Breast epithelium (tissue), 4 donors: ENCODE data around the gene NDUFAF8. TPM values are rescaled to one million over a fixed set of nuclear protein-coding genes. Genes with fewer than 3 reads are reported as not detected.

Source experiments
- DNase-seq, 2 donors: peaks; one replicate each; pipeline ENCODE4 v3.0.0-alpha.2; 2019; ENCODE audit warnings: low spot score in 2 of 2
- H3K27ac ChIP-seq, 2 donors: fragments of 200-600 bp; sonication (generic) in 1 of 2; one replicate each; pipeline ENCODE4 v1.5.1; 2016 to 2019; ENCODE audit warnings: mild to moderate bottlenecking in 1 of 2
- H3K27me3 ChIP-seq, 2 donors: fragments of 200-600 bp; sonication (generic) in 1 of 2; one replicate each; pipeline versions ENCODE4 v1.5.1 to v1.6.0; 2017 to 2019; ENCODE audit warnings: control low read depth in 1 of 2, mild to moderate bottlenecking in 1 of 2
- H3K36me3 ChIP-seq: fragments of 200-600 bp; one replicate; pipeline ENCODE4 v1.5.1; 2019
- H3K4me1 ChIP-seq, 2 donors: fragments of 200-600 bp; sonication (generic); one replicate each; pipeline ENCODE4 v1.5.1; 2016 to 2019; ENCODE audit warnings: control low read depth in 1 of 2
- H3K4me3 ChIP-seq, 3 donors: fragments of 200-600 bp; sonication (generic); 1 replicate in 2 of 3; 2 replicates in 1 of 3; pipeline ENCODE4 v1.5.1; 2016 to 2019; ENCODE audit warnings: mild to moderate bottlenecking in 3 of 3, moderate library complexity in 2 of 3
- H3K9me3 ChIP-seq, 2 donors: fragments of 200-600 bp; sonication (generic) in 1 of 2; one replicate each; pipeline ENCODE4 v1.5.1; 2016 to 2019; ENCODE audit warnings: control low read depth in 1 of 2
- CTCF ChIP-seq, 3 donors: fragments of 450-650 bp; IDR thresholded peaks; one replicate each; pipeline ENCODE4 v1.5.1; 2016 to 2017; ENCODE audit warnings: antibody characterized with exemption in 3 of 3, mild to moderate bottlenecking in 3 of 3, moderate library complexity in 3 of 3
- POLR2A ChIP-seq: fragments of 450-650 bp; IDR thresholded peaks from one replicate; pipeline ENCODE4 v1.6.1; 2016; ENCODE audit warnings: antibody characterized with exemption, mild to moderate bottlenecking, moderate library complexity
- POLR2AphosphoS5 ChIP-seq, 3 donors: sonication (generic); formaldehyde crosslinking; IDR thresholded peaks; one replicate each; pipeline ENCODE4 v1.6.1; 2017; ENCODE audit warnings: antibody characterized with exemption in 3 of 3
- intact Hi-C: fragments of 100-400 bp; cut with DNase I; formaldehyde crosslinking; loops from one replicate; pipeline ENCODE4 v1.15.1; 2023; ENCODE audit warnings: low total_unique reads
- total RNA-seq, 3 donors: library from RNA; depleted of rRNA; stranded (reverse); fragments of >200 nt; gene quantifications; one replicate each; pipeline ENCODE4 v1.1.0, GENCODE V29; 2016

The NDUFAF8 gene
- total RNA-seq, 3 donors from 2014 or later = 34.2 to 39.7 (median 35.2) TPM

GRCh38 chr17:81274471-81274855, 35.3 kb downstream of the NDUFAF8 start:
- no peaks in the 10 kb centered on the region for H3K9me3 ChIP-seq
- H3K36me3 ChIP-seq = no peaks in the 10 kb centered on the region
- no peaks in the 10 kb centered on the region for H3K27me3 ChIP-seq
- TF ChIP-seq POLR2AphosphoS5 (IDR thresholded peaks at IDR 0.05) (no peak), POLR2A (no peak), CTCF (IDR thresholded peaks at IDR 0.05) (no peak)
- no peak for DNase-seq
- intact Hi-C loops = loop anchor here (10.0 kb wide), 1 partner anchor 330 kb away; no protein-coding TSS in a partner anchor
- H3K4me3 ChIP-seq = no peak overlapping the region
- H3K4me1 ChIP-seq = no peaks in the 10 kb centered on the region
- no peak overlapping the region for H3K27ac ChIP-seq

- DNase-seq = no peak
- TF ChIP-seq CTCF (IDR thresholded peaks at IDR 0.05) = no peak
- no peak for TF ChIP-seq POLR2AphosphoS5 (IDR thresholded peaks at IDR 0.05)
- no peak for TF ChIP-seq POLR2A
- Histone ChIP-seq H3K27me3 (no peaks in the 10 kb centered on the region), H3K4me3 (no peak overlapping the region), H3K4me1 (no peaks in the 10 kb centered on the region), H3K9me3 (no peaks in the 10 kb centered on the region), H3K27ac (no peak overlapping the region), H3K36me3 (no peaks in the 10 kb centered on the region)
- intact Hi-C loops = loop anchor here (10.0 kb wide), 1 partner anchor 328 kb away; no protein-coding TSS in a partner anchor
Observed at GRCh38 chr17:81276781-81277180, 37.7 kb downstream of the NDUFAF8 start.

- H3K4me3 ChIP-seq = no peak overlapping the region
- H3K36me3 ChIP-seq = no peaks in the 10 kb centered on the region
- intact Hi-C loops = loop anchor here (10.0 kb wide), 1 partner anchor 327 kb away; no protein-coding TSS in a partner anchor
- H3K27ac ChIP-seq = no peak overlapping the region
- DNase-seq = no peak
- H3K9me3 ChIP-seq = no peaks in the 10 kb centered on the region
- no peak for TF ChIP-seq POLR2AphosphoS5 (IDR thresholded peaks at IDR 0.05)
- no peak for TF ChIP-seq CTCF (IDR thresholded peaks at IDR 0.05)
- TF ChIP-seq POLR2A = no peak
- H3K4me1 ChIP-seq = no peaks in the 10 kb centered on the region
- no peaks in the 10 kb centered on the region for H3K27me3 ChIP-seq
Observed at GRCh38 chr17:81277421-81277820, 38.3 kb downstream of the NDUFAF8 start.

- H3K4me3 ChIP-seq = no peak overlapping the region
- no peak for TF ChIP-seq CTCF (IDR thresholded peaks at IDR 0.05)
- TF ChIP-seq POLR2AphosphoS5 (IDR thresholded peaks at IDR 0.05) = no peak
- no peak for TF ChIP-seq POLR2A
- no peaks in the 10 kb centered on the region for H3K9me3 ChIP-seq
- H3K36me3 ChIP-seq = no peaks in the 10 kb centered on the region
- intact Hi-C loops = loop anchor here (10.0 kb wide), 1 partner anchor 327 kb away; no protein-coding TSS in a partner anchor
- no peak for DNase-seq
- H3K27ac ChIP-seq = no peak overlapping the region
- H3K27me3 ChIP-seq = no peaks in the 10 kb centered on the region
- H3K4me1 ChIP-seq = no peaks in the 10 kb centered on the region
Observed at GRCh38 chr17:81277946-81278693, 39.0 kb downstream of the NDUFAF8 start.

- H3K27me3 ChIP-seq = no peaks in the 10 kb centered on the region
- intact Hi-C loops = loop anchor here (10.0 kb wide), 1 partner anchor 326 kb away; no protein-coding TSS in a partner anchor
- no peaks in the 10 kb centered on the region for H3K36me3 ChIP-seq
- DNase-seq = no peak
- H3K9me3 ChIP-seq = no peaks in the 10 kb centered on the region
- H3K4me3 ChIP-seq = no peak overlapping the region
- H3K4me1 ChIP-seq = no peaks in the 10 kb centered on the region
- no peak overlapping the region for H3K27ac ChIP-seq
- no peak for TF ChIP-seq CTCF (IDR thresholded peaks at IDR 0.05)
- TF ChIP-seq POLR2A = no peak
- TF ChIP-seq POLR2AphosphoS5 (IDR thresholded peaks at IDR 0.05) = no peak
Observed at GRCh38 chr17:81278831-81279230, 39.7 kb downstream of the NDUFAF8 start.
